GM10847 (cell line): ENCODE data around the gene CENPC.

Source experiments
- POLR2A ChIP-seq: IDR thresholded peaks from 2 replicates; pipeline ENCODE4 v1.6.1; 2011; ENCODE audit not compliant: insufficient read length; ENCODE audit errors: extremely low read depth

The CENPC gene

GRCh38 chr4:67521506-67521905 is 23.8 kb downstream of the CENPC start:
- TF ChIP-seq POLR2A = no peak

DNA sequence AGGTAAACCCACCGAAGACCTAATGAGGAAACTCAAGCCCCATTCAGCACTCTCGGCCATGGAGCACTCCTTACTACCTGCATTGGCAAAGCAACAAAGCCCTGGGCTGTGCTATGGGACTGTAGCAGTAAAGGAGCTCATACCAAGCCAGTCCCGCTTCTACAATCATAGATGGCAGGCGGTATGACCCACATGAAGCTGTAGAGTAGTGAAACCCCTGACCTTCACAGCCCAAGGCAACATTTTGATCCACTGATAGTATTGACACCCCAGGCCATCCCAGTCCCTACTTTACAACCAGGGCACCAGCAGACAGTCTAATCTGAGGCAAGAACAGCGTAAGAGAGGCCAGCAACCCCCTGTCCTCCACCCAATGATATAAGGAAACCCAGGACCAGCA is 25.2 kb downstream of the CENPC start:
- no peak for TF ChIP-seq POLR2A

GRCh38 chr4:67512501-67512900 is 32.8 kb downstream of the CENPC start:
- TF ChIP-seq POLR2A = no peak

DNA sequence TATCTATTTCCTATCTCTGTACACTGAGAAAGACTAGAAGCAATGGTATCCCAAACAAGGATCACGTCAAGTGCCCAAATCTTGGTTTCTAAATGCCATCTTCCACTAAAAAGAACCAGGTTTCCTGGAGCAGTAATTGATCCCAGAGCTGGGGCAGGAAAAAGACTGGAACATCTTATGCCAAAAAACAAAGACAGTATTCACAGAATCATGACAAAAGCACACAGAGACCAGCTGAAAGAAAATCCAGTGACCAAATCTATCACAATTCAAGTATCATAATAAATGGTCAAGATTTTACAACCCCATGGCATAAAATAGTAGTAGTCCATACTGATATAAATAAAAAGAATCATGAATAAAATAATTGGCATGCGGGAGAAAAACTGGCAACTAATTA is 44.9 kb downstream of the CENPC start:
- TF ChIP-seq POLR2A = no peak

DNA sequence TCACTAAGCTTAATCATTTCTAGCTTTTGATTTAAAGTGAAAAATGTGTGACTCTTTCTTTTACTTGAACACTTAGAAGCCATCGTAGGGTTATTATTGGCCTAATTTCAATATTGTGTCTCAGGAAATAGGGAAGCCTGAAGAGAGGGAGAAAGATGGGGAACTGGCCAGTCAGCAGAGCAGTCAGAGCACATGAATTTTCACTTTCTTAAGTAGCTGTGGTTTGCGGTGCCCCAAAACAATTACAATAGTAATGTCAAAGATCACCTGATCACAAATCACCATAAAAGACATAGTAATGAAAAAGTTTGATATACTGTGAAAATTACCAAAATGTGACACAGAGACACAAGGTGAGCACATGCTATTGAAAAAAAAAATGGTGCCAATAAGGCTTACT is 45.5 kb downstream of the CENPC start:
- TF ChIP-seq POLR2A = no peak

DNA sequence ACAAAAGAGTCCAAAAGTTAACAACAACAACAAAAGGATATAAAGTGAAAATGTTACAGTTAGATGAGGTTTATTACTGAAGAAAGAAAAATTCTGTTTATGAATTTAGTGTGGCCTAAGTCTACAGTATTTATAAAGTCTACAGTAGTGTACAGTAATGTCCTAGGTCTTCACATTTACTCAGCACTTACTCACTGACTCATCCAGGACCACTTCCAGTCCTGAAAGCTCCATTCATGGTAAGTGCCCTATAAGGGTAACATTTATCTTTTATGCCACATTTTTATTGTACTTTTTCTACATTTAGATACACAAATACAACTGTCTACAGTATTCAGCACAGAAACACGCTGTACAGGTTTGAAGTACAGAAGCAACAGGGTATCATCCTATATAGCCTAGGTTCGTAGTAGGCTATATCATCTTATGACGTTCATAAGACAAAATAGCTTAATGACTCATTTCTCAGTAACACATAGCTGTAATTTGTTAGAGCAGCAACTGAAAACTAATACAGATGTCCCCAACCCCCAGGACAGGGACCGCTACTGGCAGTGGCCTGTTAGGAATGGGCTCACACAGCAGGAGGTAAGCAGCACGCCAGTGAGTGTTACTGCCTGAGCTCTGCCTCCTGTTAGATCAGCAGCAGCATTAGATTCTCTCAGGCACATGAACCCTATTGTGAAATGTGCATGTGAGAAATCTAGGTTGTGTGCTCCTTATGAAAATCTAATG is 61.3 kb downstream of the CENPC start:
- no peak for TF ChIP-seq POLR2A

DNA sequence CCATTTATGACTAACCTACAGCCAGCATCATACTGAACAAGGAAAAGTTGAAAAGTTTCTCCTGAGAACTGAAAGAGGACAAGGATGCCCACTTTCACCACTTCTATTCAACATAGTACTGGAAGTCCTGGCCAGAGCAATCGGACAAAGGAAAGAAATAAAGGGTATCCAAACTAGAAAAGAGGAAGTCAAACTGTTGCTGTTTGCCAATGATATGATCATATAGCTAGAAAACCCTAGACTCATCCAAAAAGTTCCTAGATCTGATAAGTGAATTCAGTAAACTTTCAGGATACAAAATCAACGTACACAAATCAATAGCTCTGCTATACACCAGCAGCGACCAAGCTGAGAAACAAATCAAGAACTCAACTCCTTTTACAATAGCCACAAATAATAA is 64.5 kb downstream of the CENPC start:
- no peak for TF ChIP-seq POLR2A

- TF ChIP-seq POLR2A = no peak
Observed at GRCh38 chr4:67475155-67475554, 70.1 kb downstream of the CENPC start.

DNA sequence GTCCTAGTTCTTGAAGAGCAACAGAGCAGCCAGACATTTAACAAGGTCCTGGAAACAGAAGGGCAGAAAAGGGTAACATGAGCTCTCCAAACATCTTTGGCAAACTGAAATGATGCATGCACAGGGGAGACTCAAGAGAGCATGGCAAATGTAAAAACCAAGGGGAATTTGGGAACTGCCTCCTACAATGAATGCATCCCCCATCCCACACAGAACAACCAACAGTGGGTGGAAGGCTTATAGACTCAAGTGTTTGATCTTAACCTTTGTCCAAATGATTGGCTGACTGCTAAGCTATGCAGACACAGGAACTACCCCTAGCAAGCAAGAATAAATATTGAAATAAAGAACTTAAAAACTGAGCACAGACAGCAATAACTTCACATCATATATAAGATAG is 74.4 kb downstream of the CENPC start:
- TF ChIP-seq POLR2A = no peak

DNA sequence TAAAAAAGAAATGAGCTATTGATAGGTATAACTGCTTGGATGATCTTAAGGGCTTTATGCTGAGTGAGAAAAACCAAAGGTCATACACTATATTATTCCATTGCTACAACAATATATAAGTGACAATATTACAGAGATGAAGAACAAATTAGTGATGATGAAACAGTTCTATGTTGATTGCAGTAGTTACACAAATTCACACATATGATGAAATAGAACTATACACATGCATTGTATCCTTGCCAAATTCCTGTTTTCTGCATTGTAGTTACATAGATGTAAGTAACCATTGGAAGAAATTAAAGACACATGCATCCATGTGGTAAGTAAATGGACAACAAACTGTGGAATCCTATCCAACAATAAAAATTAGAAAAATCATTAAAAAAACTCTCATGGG is 76.5 kb downstream of the CENPC start:
- no peak for TF ChIP-seq POLR2A

DNA sequence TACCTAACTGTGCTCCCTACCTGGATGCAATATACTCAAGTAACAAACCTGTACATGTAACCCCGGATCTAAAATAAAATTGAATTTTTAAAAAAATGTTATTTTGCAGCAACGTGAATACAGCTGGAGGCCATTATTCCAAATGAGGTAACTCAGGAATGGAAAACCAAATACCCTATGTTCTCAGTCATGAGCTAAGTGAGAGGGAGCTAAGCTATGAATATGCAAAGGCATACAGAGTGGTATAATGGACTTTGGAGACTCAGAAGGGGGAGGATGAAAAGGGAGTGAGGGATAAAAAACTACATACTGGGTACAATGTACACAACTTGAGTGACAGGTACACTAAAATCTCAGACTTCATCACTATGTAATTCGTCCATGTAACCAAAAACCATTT is 78.6 kb downstream of the CENPC start:
- TF ChIP-seq POLR2A = no peak

DNA sequence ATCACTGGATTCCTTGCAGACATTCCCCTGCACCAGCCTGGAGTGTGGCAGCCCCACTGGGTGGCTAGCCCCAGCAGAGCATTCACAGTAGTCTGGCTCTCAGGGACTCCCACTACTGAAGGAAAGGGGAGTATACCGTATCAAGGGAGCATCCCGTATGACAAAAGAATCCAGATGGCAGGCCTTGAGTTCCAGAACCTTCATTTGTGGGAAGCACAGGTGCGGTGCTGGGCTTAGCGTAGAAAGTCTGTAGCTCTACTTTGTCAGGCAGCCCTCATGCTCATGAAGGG is 79.6 kb downstream of the CENPC start:
- TF ChIP-seq POLR2A = no peak

DNA sequence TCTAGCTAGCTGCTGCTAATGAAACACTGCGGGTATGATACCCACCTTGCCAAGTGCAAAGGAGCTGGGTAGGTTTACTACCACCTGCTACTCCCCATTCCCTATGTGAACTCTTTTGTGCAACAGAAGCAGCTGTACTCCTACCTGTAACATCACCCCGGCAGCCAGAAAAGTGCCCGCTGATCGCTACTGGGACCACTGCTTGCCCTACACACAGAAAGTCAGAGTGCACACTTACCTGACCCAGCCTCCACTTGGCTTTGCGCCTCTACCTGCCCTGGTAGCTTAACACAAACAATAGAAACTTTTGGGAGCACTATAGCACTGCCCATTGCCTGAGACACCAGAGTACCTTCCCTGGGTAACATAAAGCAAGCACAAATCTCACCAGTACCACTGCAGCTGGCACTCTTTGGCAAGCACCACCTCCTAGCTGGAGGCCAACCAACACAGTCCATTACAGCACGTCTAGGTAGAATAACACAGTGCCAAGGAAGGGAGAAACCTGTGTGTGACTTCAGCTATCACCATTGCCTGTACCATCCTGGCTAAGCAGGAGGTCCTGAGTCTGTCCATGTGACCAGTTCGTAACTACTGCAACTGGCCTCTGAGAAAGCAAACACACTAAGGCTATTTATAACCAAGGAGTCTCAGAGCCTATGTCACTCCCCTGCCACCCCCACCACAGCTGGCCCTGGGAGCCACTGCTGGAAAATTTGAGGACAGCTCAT is 80.1 kb downstream of the CENPC start:
- no peak for TF ChIP-seq POLR2A

DNA sequence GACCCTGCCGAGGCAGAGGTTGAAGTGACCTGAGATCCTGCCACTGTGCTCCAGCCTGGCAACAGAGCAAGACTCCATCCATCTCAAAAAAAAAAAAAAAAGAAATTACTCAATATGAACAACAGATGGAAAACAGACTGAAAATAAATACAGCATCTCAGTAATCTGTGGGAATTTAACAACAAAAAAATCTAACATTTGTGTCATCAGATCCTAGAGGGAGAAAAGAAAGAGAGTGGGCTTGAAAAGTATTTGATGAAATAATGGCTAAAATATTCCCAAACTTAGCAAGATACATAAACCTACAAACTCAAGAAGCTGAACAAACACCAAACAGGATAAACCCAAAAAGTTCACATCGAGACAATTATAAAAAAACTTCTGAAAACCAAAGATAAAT is 84.7 kb downstream of the CENPC start:
- TF ChIP-seq POLR2A = no peak

DNA sequence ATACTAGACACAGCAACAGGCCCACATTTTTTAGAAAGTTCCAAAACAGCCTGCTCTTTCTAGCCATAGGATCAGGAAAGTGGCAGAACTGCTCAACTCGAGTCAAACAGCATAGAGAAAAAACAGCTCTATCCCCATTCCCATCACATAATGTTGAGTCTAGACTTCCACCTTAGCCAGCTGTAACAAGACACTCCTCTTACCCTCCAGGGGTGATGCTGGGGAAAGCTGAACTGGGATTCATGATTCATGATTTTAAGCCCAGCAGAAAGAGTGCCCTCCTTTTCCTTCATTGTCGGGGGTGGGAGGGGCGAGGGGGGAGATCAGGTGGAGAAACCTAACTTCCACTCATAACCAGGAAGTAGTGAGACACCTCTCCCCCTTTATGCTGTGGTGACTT is 86.1 kb downstream of the CENPC start:
- no peak for TF ChIP-seq POLR2A

DNA sequence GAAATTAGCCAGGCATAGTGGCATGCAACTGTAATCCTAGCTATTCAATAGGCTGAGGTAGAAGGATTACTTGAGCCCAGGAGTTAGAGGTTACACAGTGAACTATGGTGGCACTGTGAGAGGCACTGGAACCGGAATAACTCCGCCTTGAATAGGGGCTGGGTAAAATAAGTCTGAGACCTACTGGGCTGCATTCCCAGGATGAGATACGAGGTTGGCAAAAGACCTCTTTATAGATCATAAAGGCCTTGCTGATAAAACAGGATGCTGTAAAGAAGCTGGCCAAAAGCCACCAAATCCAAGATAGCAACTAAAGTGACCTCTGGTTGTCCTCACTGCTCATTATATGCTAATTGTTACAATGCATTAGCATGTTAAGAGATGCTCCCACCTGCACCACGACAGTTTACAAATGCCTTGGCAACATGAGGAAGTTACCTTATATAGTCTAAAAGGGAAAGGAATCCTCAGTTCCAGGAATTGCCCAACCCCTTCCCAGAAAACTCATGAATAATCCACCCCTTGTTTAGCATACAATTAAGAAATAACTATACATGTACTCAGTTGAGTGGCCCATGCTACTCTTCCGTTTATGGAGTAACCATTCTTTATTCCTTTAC is 88.6 kb downstream of the CENPC start:
- no peak for TF ChIP-seq POLR2A
